Measurements from ENCODE around the gene DLAT.

DNA sequence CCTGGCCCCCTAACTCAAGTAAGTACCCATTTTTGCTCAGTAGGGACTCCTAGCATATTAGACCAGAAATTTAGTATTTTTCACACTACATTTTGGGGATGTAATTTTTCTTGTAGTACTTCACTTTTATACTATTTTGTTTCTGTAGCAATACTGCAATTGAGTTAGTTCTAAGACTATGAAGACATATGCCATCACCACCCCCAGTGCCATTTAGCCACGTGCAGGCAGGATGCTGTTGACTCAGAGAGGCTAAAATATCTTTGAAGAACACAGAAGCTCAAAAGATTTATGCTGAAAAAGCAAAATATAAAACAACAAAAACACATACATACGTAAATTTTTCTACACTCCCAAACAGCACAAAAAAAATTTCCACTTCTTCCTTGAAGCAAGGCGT, 29.1 kb upstream of the DLAT start:
- TF ChIP-seq ZNF221 (tag by site-specific recombination; IDR thresholded peaks at IDR 0.05; ENCODE audit: borderline replicate concordance) (no peak), ZNF157 (tag by site-specific recombination; IDR thresholded peaks at IDR 0.05) (no peak), CTCF (tag by site-specific recombination; IDR thresholded peaks at IDR 0.05) (no peak), SETDB1 (IDR thresholded peaks at IDR 0.05; ENCODE audit: insufficient read length, low read length) (no peak), ZNF335 (tag by site-specific recombination; conservative IDR thresholded peaks at IDR 0.05) (no peak), ZNF341 (tag by site-specific recombination; IDR thresholded peaks at IDR 0.05; ENCODE audit: low read depth) (no peak), TRIM28 (IDR thresholded peaks at IDR 0.05; ENCODE audit: borderline replicate concordance, low read length) (no peak), REST (tag by site-specific recombination; IDR thresholded peaks at IDR 0.05) (no peak), ZSCAN30 (tag by site-specific recombination; IDR thresholded peaks at IDR 0.05) (no peak), PRDM6 (tag by site-specific recombination; IDR thresholded peaks at IDR 0.05) (no peak), ZNF544 (tag by site-specific recombination; IDR thresholded peaks at IDR 0.05) (no peak), ZBTB44 (tag by site-specific recombination; IDR thresholded peaks at IDR 0.05) (no peak), ZNF138 (tag by site-specific recombination; IDR thresholded peaks at IDR 0.05; ENCODE audit: borderline replicate concordance) (no peak)

Data from HEK293 (cell line).